Right hindlimb (tissue), 1 donor: ENCODE measurements around the gene MERTK.
A peak's percentile ranks its signal among the peaks of the same experiment; 100 is the strongest.
"Not testable (repeated sequence)": the region's sequence is repeated elsewhere in the genome, so short reads cannot be mapped to it uniquely, and the experiment has no call there.

ENCODE experiments used
- DNase-seq: peaks from one replicate; pipeline ENCODE4 v3.0.0-alpha.2; 2018

The MERTK gene

DNA sequence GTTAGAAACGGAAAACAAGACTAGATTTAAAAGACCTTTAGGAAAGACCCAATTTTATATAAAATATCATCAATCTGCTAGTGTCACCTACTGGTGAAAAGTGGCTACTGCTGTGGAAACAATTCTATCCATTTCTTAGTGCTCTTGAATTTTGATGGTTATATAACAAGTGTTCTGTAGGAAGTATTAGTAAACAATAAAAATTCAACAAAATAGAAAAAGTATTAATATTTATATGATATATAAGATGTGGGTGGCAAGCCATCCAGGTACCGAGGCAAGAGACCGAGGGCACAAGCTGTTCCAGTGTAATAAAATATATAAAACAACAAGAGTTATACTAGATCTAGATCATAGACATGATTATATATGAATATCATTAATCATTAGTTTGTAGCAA, 150.5 kb downstream of the MERTK start:
- DNase-seq: no peak

DNA sequence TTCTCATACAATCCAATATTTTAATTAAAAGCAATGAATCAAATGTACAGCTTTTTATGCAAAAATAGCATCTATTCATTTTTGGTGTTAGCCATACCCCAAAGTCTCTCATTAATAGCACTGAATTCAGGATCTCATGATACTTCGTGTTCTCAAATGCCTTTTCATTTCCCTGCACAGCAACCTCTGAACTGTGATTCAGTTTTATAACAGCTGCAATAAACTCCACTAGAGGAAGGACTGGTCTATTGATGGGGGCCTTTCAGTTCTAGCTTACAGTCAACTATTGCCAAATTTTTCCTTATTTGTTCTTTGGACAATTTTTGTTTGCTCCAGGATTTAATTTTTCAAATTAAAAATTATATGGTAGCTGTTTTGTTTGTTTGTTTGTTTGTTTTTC, 151.9 kb downstream of the MERTK start:
- no peak for DNase-seq

DNA sequence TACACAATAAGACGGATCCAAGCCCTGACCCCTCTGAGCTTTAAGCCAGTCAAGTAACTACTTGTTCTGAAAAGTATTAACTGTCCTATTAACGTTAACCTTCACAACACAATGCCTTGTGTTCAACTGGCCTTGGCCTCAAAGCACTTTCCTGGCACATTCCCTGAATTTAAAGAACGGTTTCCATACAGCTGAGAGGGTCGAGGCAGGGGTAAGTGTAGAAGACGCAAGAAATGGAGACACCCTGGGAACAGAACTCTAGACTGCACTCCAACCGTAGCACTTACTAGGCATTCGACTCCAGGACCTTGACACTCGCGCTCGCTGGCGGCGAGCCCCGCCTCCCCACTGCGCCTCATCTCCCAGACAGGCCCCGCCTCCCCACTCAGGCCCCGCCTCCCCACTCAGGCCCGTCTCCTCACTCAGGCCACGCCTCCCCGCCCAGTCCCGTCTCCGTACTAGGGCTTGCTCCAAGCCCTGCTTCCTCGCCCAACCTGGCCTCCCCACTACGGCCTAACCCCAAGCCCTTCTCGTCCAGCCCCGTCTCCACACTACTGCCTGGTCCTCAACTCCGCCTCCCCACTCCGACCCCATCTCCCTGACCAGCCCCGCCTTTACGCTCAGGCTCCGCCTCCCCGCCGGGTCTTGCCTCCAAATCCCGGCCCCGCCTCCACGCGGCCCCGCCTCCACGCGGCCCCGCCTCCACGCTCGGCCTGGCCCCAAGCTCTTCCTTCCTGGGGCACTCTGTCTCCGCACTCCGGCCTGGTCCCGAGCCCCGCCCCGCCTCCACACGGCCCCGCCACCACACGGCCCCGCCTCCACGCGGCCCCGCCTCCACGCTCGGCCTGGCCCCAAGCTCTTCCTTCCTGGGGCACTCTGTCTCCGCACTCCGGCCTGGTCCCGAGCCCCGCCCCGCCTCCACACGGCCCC, 155.8 kb downstream of the MERTK start:
- peak; percentile 98 for DNase-seq

- DNase-seq: peak; percentile 99
These were observed 156.7 kb downstream of the MERTK start, which contains the start of gene TMEM87B for GRCh38 chr2:112054847-112055729. Gene TMEM87B, plus strand, starts transcription at chr2:112055269. Its CDS starts 323 bp downstream, at chr2:112055592.

DNA sequence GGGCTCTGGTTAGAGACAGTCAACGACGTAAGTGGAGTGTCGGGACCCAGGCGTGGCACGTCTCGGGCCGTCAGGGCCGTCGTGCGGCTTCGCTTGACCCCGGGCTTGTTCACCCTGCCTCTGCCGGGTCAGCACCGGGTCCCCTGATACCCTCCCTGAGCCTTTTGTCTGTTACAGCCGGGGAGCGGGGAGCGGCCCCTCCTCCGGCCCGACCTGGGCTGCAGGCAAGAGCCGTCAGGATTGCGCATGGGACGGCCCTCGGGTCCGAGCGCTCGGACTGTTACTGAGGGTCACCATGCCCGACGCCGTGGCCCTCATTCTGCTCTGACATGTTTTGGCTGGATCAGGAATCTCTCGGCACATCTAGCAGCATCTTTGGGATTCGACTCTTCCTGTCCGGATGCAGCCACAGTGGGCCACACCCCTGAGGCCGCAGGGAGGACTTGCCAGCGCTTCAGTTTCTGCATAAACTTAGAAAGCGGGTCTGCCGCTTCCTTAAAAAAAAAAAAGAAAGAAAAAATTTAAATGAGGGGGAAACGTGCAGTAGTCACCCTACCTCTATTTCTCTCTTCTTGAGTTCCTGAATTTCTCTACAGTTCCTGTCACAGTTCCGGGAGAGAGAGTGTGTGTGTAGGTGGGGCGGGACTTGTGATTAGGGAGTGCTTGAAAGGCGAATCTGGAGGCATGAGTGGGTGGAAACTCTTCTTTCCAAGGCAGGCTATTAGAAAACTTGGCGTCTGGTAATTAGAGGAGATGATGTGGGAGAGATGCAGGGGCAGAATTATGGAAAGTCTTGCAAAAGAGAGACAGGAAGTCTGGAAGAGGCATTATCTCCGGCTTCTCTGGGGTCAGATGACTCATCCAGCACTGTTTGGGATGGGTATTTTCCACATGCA, 157.6 kb downstream of the MERTK start:
- peak; percentile 89 for DNase-seq

DNA sequence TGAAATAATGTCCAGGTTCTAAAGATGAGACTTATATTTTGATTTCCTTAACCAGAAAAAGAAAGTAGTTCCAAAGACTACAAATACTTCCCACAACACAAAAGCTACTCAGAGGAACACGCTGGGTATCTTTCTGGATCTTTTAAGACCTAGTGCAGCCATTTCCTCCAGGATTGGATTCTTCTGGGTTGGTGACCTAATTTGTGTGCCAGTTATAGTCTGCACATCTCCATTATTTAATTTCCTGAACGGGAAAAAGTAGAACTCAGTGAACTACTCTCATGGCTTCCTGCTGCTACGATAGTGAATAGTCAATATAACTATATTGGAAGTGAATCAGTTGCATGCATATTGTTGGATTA, 158.2 kb downstream of the MERTK start:
- DNase-seq: no peak

- DNase-seq: no peak
These were observed 161.3 kb downstream of the MERTK start for GRCh38 chr2:112059671-112060070.

DNA sequence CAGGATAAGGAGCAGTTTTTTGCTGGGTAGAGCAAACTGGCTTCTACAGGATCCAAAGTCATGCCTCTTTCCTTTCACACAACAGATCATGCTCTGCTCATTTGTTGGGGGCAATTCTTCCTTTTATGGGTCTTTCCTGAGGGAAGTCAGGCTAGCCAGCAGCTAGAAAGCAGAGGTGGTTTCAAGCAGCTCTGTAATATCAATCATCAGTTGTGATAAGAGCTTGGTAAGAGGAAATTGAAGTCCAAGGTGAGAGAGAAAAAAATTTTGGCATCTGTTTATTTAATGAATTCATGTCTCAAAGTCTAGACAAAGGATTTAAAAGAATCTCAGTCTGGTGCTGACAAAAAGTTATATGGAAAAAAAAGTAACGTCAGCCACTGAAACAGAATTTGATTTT, 162.9 kb downstream of the MERTK start:
- DNase-seq: no peak

- DNase-seq: no peak
These were observed 163.4 kb downstream of the MERTK start for GRCh38 chr2:112061840-112062239.

DNA sequence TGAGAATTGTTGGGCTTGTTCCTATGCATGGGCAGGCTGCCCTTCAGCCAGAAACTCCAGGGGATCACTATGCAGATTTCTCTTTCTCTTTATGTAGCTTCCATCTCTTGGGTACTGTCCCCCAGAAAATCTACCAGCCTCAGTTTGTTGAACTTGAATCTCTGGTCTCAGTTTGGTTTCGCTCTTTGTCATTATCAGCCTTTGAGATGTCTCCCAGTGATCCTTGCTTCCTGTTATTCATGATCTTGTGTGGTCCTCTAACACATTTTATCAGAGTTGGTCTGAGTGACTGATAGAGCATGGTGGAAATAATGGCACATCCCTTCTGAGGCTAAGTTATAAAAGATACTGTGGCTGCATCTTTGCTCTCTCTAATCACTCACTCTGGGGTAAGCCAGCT, 164.5 kb downstream of the MERTK start:
- DNase-seq: no peak

DNA sequence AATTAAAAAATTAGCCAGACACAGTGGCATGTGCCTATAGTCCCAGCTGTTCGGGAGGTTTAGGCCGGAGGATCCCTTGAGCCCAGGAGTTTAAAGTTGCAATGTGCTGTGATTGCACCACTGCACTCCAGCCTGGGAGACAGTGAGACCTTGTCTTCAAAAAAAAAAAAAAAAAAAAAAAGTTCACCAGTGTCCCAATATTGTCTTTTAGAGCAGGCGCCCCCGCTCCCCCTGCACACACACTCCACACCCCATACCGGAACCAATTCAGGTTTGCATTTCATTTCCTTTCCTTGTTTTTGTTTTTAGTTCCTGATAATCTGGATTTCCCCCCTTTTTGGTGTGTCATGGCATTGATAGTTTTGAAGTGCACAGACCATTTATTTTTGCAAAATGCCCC, 167.1 kb downstream of the MERTK start:
- DNase-seq: no peak

- no peak for DNase-seq
These were observed 167.6 kb downstream of the MERTK start for GRCh38 chr2:112065966-112066365.

DNA sequence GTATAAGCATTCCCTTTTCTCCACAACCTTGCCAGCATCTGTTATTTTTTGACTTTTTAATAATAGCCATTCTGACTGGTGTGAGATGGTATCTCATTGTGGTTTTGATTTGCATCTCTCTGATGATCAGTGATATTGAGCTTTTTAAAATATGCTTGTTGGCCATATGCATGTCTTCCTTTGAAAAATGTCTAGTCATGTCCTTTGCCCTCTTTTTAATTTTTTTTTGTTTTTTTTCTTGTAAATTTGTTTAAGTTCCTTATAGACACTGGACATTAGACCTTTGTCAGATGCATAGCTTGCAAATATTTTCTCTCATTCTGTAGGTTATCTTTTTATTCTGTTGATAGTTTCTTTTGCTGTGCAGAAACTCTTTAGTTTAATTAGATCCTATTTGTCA, 171.4 kb downstream of the MERTK start:
- not testable (repeated sequence) for DNase-seq

- DNase-seq: no peak
These were observed 175.5 kb downstream of the MERTK start for GRCh38 chr2:112073875-112074274.

DNA sequence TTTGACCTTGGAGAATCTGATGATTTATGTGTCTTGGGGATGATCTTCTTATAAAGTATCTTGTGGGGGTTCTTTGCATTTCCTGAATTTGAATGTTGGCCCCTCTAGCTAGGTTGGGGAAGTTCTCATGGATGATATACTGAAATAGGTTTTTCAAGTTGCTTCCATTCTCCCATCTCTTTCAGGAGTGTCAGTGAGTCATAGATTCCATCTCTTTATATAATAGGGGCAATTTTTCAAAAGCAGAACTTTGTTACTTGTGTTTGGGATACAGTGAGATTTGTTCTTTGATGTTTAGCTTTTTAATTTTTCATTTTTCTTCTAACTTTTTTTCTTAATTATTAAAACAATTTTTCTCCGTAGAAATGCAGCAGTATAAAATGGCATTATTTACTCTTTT, 176.1 kb downstream of the MERTK start:
- no peak for DNase-seq

GRCh38 chr2:112075490-112076260, 177.3 kb downstream of the MERTK start:
- DNase-seq: no peak

DNA sequence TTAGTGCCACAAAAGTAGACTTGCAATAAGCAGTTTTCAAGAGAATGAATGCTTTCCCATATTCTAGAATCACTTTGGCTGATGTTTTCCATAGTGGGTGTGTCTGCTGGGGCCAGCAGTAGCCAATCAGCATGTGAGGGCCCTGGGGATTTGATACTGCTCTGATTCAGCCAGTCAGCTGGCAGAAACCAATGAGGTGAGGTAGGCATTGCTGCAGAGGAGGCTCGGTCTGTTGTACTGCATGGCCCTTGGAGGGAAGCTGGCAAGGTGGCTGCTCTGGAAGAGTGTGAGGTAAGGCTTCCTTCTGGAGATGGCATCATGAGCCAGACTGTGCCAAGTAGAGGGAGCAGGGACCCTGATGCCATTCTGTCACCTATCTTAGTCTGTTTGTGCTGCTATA, 179.4 kb downstream of the MERTK start:
- DNase-seq: no peak
